ENCODE results near the gene TMEM35A. TPM values are rescaled to one million over a fixed set of nuclear protein-coding genes. Genes with fewer than 3 reads are reported as not detected.

Gene TMEM35A
- total RNA-seq: 125 TPM

GRCh38 chrX:101078716-101079598 lies at the start of gene TMEM35A:
TSS of gene TMEM35A (plus strand) at chrX:101078879. CDS start at chrX:101079003, 124 bp downstream.

GRCh38 chrX:101051549-101052302 lies 27.0 kb upstream of the TMEM35A start, which contains the start of gene TRMT2B:
TSS of gene TRMT2B (minus strand) at chrX:101052111. CDS start at chrX:101042289, 9,822 bp downstream.

GRCh38 chrX:101097546-101098453 lies 19.1 kb downstream of the TMEM35A start, which contains the start of gene CENPI:
TSS of gene CENPI (plus strand) at chrX:101098204. CDS start at chrX:101101071, 2,867 bp downstream.

Other genes with a start within 250 kb of the TMEM35A start
- not detected for gene NOX1, start 204.5 kb upstream of the TMEM35A start, total RNA-seq
- gene XKRX, start 150.0 kb upstream of the TMEM35A start, total RNA-seq: 0.23 TPM
- not detected for gene ARL13A, start 109.2 kb upstream of the TMEM35A start, total RNA-seq
- gene TRMT2B, start 26.8 kb upstream of the TMEM35A start, total RNA-seq: 9.7 TPM
- gene CENPI, start 19.3 kb downstream of the TMEM35A start, total RNA-seq: 10.1 TPM
- 11.3 TPM for gene DRP2, start 140.9 kb downstream of the TMEM35A start, total RNA-seq
- gene TAF7L, start 212.5 kb downstream of the TMEM35A start, total RNA-seq: 0.46 TPM